G401.6 (cell line): ENCODE measurements around the gene CNTN1.

Experiments
- FAIRE-seq: peaks from 2 replicates; lab custom pipeline; 2012; peaks lifted over from hg19 to GRCh38; lab: Jason Lieb, UNC

CNTN1 gene

GRCh38 chr12:40976546-40976945, 284.3 kb downstream of the CNTN1 start:
- FAIRE-seq: no peak

GRCh38 chr12:40980427-40980961, 288.3 kb downstream of the CNTN1 start:
- FAIRE-seq: no peak

GRCh38 chr12:40986001-40986400, 293.8 kb downstream of the CNTN1 start:
- no peak for FAIRE-seq

- FAIRE-seq: no peak
Measured at GRCh38 chr12:40988355-40988754, 296.1 kb downstream of the CNTN1 start.

GRCh38 chr12:40988824-40989223, 296.6 kb downstream of the CNTN1 start:
- FAIRE-seq: no peak

GRCh38 chr12:40989785-40990184, 297.5 kb downstream of the CNTN1 start:
- no peak for FAIRE-seq

GRCh38 chr12:40992158-40992557, 299.9 kb downstream of the CNTN1 start:
- no peak for FAIRE-seq

- no peak for FAIRE-seq
Measured at GRCh38 chr12:40992674-40993073, 300.4 kb downstream of the CNTN1 start.

GRCh38 chr12:40993158-40993557, 300.9 kb downstream of the CNTN1 start:
- no peak for FAIRE-seq

- FAIRE-seq: no peak
Measured at GRCh38 chr12:40996091-40996490, 303.9 kb downstream of the CNTN1 start.

GRCh38 chr12:40999210-40999609, 307.0 kb downstream of the CNTN1 start:
- FAIRE-seq: no peak

- FAIRE-seq: no peak
Measured at GRCh38 chr12:41008472-41008871, 316.2 kb downstream of the CNTN1 start.

GRCh38 chr12:41011939-41012338, 319.7 kb downstream of the CNTN1 start:
- FAIRE-seq: no peak

GRCh38 chr12:41013881-41014642, 321.8 kb downstream of the CNTN1 start:
- no peak for FAIRE-seq

- FAIRE-seq: no peak
Measured at GRCh38 chr12:41014643-41015020, 322.4 kb downstream of the CNTN1 start.

- FAIRE-seq: no peak
Measured at GRCh38 chr12:41018010-41018409, 325.8 kb downstream of the CNTN1 start.

- no peak for FAIRE-seq
Measured at GRCh38 chr12:41019461-41019860, 327.2 kb downstream of the CNTN1 start.

GRCh38 chr12:41023836-41024235, 331.6 kb downstream of the CNTN1 start:
- no peak for FAIRE-seq

GRCh38 chr12:41026151-41026550, 333.9 kb downstream of the CNTN1 start:
- FAIRE-seq: no peak

GRCh38 chr12:41032386-41032785, 340.1 kb downstream of the CNTN1 start:
- no peak for FAIRE-seq

GRCh38 chr12:41034686-41035085, 342.4 kb downstream of the CNTN1 start:
- FAIRE-seq: no peak

- FAIRE-seq: no peak
Measured at GRCh38 chr12:41039461-41039860, 347.2 kb downstream of the CNTN1 start.

- no peak for FAIRE-seq
Measured at GRCh38 chr12:41045509-41045908, 353.3 kb downstream of the CNTN1 start.

GRCh38 chr12:41049033-41049432, 356.8 kb downstream of the CNTN1 start:
- no peak for FAIRE-seq
